ENCODE results near the gene SETBP1. TPM values are rescaled to one million over a fixed set of nuclear protein-coding genes. Genes with fewer than 3 reads are reported as not detected.

The SETBP1 gene
- total and polyA plus RNA-seq, 2 of the 8 experiments (the other 6 are each of a cell fraction or from before 2014, with no cell fraction given): 2.0 to 6.5 TPM

DNA sequence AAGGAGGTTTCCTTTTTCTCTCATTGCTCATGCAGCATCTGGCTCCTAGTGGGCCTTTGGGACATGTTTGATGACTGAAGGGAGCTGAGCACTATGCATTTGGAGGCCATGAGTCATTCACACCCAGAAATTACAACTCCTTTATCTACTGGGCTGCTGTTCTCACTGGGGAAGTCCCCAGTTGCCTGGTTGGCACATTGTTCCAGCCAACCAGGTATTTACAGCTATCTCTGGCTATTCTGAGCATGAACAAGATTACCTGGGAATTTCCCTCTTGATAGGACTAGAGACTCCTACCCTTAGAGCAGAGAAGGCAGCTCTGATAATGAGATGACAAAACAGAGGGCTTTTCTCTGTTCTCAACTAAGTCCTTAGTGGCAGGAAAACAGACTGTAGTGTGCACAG lies 206.5 kb downstream of the SETBP1 start:
- H3K56ac ChIP-seq (replicated peaks; ENCODE audit: insufficient read length, low read depth, low read length): no peak overlapping the region
- H3K4me1 ChIP-seq (replicated peaks in 1 of 4; ENCODE audit: control insufficient read depth in 3 of 4, insufficient read depth in 4 of 4, low read length in 3 of 4): peaks cover 0 to 4% (median under 1%) of the 10 kb centered on the region in 4 experiments; a peak in 2 of 7 replicates
- no peak overlapping the region for H3K4ac ChIP-seq (replicated peaks; ENCODE audit: insufficient read length, low read depth, low read length)
- no peaks in the 10 kb centered on the region for H3K27me3 ChIP-seq (replicated peaks in 1 of 4; ENCODE audit: control insufficient read depth in 3 of 4, extremely low read depth in 1 of 4, insufficient read depth in 3 of 4, low read length in 3 of 4)
- DNase-seq (ENCODE audit: low read depth in 1 of 2, low spot score in 2 of 2) (no peak), FAIRE-seq (no peak)
- no peak overlapping the region for H4K5ac ChIP-seq (ENCODE audit: insufficient read length, low read depth, low read length)
- H3K23me2 ChIP-seq (ENCODE audit: low read depth, low read length): no peaks in the 10 kb centered on the region
- CTCF ChIA-PET (ENCODE audit: partially characterized antibody): interaction anchor here (0.5 to 1.7 kb wide), 4 partner anchors 10 to 365 kb away, joined by 3 to 7 read pairs (median 3); no protein-coding TSS in a partner anchor
- no peak overlapping the region for H2AFZ ChIP-seq (ENCODE audit: low read length)
- no peak overlapping the region for H4K91ac ChIP-seq (replicated peaks; ENCODE audit: insufficient read length, low read length)
- H2AK5ac ChIP-seq (ENCODE audit: low read depth, low read length): no peak overlapping the region
- no peak overlapping the region for H2BK120ac ChIP-seq (replicated peaks; ENCODE audit: low read depth, low read length)
- no peaks in the 10 kb centered on the region for H3K79me1 ChIP-seq (ENCODE audit: low read depth, low read length)
- H3K79me2 ChIP-seq (ENCODE audit: control insufficient read depth in 1 of 2, insufficient read depth in 2 of 2, low read length in 2 of 2): no peaks in the 10 kb centered on the region
- H4K20me1 ChIP-seq (replicated peaks in 1 of 2; ENCODE audit: control insufficient read depth in 1 of 2, insufficient read depth in 2 of 2, low read length in 2 of 2): no peaks in the 10 kb centered on the region
- H3K9me3 ChIP-seq (ENCODE audit: insufficient read depth in 2 of 2, low read depth in 1 of 2, low read length in 1 of 2): peaks cover 5 to 11% of the 10 kb centered on the region in 2 experiments; a peak in 3 of 4 replicates
- POLR2A ChIA-PET (ENCODE audit: partially characterized antibody): no interaction called here
- no peak overlapping the region; the same call in 1 of the 2 replicates for H4K8ac ChIP-seq (ENCODE audit: extremely low read depth, insufficient read depth, low read length)
- no peak overlapping the region for H3K4me2 ChIP-seq (ENCODE audit: insufficient read depth in 1 of 2, low read depth in 2 of 2, low read length in 2 of 2)
- H2BK15ac ChIP-seq (ENCODE audit: low read length): no peak overlapping the region
- no peak overlapping the region for H3K18ac ChIP-seq (ENCODE audit: extremely low read depth, low read length)
- H3K27ac ChIP-seq (ENCODE audit: low read depth, low read length): no peak overlapping the region
- H3K4me3 ChIP-seq (ENCODE audit: extremely low read depth in 1 of 4, insufficient read depth in 2 of 4, low read depth in 3 of 4, low read length in 4 of 4): no peak overlapping the region
- no peak overlapping the region for H2BK12ac ChIP-seq (ENCODE audit: low read depth, low read length)
- no peak overlapping the region for H2BK20ac ChIP-seq (ENCODE audit: low read length)
- H3K9ac ChIP-seq (replicated peaks in 1 of 4; ENCODE audit: extremely low read depth in 1 of 4, low read depth in 3 of 4, low read length in 3 of 4): no peak overlapping the region
- H2BK5ac ChIP-seq (ENCODE audit: low read depth, low read length): no peak overlapping the region
- no peak overlapping the region for H3K23ac ChIP-seq (ENCODE audit: insufficient read length)
- H3K36me3 ChIP-seq (ENCODE audit: control insufficient read depth in 2 of 4, insufficient read depth in 4 of 4, low read length in 3 of 4): peaks cover 0 to 2% (median 0%) of the 10 kb centered on the region in 4 experiments; a peak in 1 of 8 replicates
- H3K14ac ChIP-seq (ENCODE audit: insufficient read length): no peak overlapping the region
- TF ChIP-seq CBX8 (IDR thresholded peaks at IDR 0.05; ENCODE audit: borderline replicate concordance, low read depth, low read length) (no peak), JUN (IDR thresholded peaks at IDR 0.05; ENCODE audit: low read depth, low read length) (no peak), BCL11A (IDR thresholded peaks at IDR 0.05; ENCODE audit: low read depth in 2 of 2, low read length in 2 of 2) (no peak), CHD2 (IDR thresholded peaks at IDR 0.05; ENCODE audit: low read length) (no peak), HDAC2 (IDR thresholded peaks at IDR 0.05; ENCODE audit: borderline replicate concordance in 1 of 2, low read depth in 2 of 2, low read length in 2 of 2) (no peak), CREB1 (IDR thresholded peaks at IDR 0.05) (no peak), SRF (IDR thresholded peaks at IDR 0.05; ENCODE audit: low read depth, low read length) (no peak)
- TF ChIP-seq, protein P1, sequence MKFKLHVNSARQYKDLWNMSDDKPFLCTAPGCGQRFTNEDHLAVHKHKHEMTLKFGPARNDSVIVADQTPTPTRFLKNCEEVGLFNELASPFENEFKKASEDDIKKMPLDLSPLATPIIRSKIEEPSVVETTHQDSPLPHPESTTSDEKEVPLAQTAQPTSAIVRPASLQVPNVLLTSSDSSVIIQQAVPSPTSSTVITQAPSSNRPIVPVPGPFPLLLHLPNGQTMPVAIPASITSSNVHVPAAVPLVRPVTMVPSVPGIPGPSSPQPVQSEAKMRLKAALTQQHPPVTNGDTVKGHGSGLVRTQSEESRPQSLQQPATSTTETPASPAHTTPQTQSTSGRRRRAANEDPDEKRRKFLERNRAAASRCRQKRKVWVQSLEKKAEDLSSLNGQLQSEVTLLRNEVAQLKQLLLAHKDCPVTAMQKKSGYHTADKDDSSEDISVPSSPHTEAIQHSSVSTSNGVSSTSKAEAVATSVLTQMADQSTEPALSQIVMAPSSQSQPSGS (IDR thresholded peaks at IDR 0.05; ENCODE audit: low read length): no peak
- TF ChIP-seq, protein P2, sequence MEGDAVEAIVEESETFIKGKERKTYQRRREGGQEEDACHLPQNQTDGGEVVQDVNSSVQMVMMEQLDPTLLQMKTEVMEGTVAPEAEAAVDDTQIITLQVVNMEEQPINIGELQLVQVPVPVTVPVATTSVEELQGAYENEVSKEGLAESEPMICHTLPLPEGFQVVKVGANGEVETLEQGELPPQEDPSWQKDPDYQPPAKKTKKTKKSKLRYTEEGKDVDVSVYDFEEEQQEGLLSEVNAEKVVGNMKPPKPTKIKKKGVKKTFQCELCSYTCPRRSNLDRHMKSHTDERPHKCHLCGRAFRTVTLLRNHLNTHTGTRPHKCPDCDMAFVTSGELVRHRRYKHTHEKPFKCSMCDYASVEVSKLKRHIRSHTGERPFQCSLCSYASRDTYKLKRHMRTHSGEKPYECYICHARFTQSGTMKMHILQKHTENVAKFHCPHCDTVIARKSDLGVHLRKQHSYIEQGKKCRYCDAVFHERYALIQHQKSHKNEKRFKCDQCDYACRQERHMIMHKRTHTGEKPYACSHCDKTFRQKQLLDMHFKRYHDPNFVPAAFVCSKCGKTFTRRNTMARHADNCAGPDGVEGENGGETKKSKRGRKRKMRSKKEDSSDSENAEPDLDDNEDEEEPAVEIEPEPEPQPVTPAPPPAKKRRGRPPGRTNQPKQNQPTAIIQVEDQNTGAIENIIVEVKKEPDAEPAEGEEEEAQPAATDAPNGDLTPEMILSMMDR (IDR thresholded peaks at IDR 0.05; ENCODE audit: control extremely low read depth in 1 of 3, insufficient read depth in 1 of 3, low read depth in 1 of 3, low read length in 3 of 3): no peak
- TF ChIP-seq, protein P3, sequence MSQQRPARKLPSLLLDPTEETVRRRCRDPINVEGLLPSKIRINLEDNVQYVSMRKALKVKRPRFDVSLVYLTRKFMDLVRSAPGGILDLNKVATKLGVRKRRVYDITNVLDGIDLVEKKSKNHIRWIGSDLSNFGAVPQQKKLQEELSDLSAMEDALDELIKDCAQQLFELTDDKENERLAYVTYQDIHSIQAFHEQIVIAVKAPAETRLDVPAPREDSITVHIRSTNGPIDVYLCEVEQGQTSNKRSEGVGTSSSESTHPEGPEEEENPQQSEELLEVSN (IDR thresholded peaks at IDR 0.05): no peak

Measured in H1 (cell line).